HepG2 (cell line): ENCODE measurements around the gene TCAF1. TPM values are rescaled to one million over a fixed set of nuclear protein-coding genes. Genes with fewer than 3 reads are reported as not detected.

Experiments
- ARID4A ChIP-seq: sonication (generic); formaldehyde crosslinking; IDR thresholded peaks from 2 replicates; pipeline ENCODE4 v1.5.0; 2020; ENCODE audit warnings: mild to moderate bottlenecking, missing genetic modification reagents, borderline replicate concordance
- ELF3 ChIP-seq: IDR thresholded peaks from 2 replicates; pipeline ENCODE4 v1.6.1; 2016; ENCODE audit warnings: missing genetic modification reagents, missing compliant biosample characterization
- GTF3A ChIP-seq: sonication (generic); formaldehyde crosslinking; conservative IDR thresholded peaks from 2 replicates; pipeline ENCODE4 v1.4.0; 2020; ENCODE audit warnings: mild to moderate bottlenecking, missing genetic modification reagents
- HBP1 ChIP-seq: IDR thresholded peaks from 2 replicates; pipeline ENCODE4 v1.6.1; 2016; ENCODE audit warnings: low read depth, control low read depth
- HNRNPUL1 ChIP-seq: fragments of 200-400 bp; formaldehyde crosslinking; IDR thresholded peaks from 2 replicates; pipeline ENCODE4 v1.6.1; 2017; ENCODE audit warnings: low read depth, mild to moderate bottlenecking, low read length, moderate library complexity
- NR3C1 ChIP-seq: sonication (generic); formaldehyde crosslinking; IDR thresholded peaks from 2 replicates; pipeline ENCODE4 v1.4.0; 2020; ENCODE audit warnings: missing genetic modification reagents
- REST ChIP-seq, 2 experiments: IDR thresholded peaks; 2 replicates each; pipeline ENCODE4 v1.6.1; 2011 to 2012; ENCODE audit warnings: low read length in 2 of 2, borderline replicate concordance in 1 of 2, low read depth in 1 of 2, mild to moderate bottlenecking in 1 of 2, moderate library complexity in 1 of 2
- SPEN ChIP-seq: sonication (generic); formaldehyde crosslinking; IDR thresholded peaks from 2 replicates; pipeline ENCODE4 v1.5.1; 2020; ENCODE audit warnings: low read depth, mild to moderate bottlenecking, missing genetic modification reagents
- THAP7 ChIP-seq: sonication (generic); formaldehyde crosslinking; IDR thresholded peaks from 2 replicates; pipeline ENCODE4 v1.8.1; 2023; ENCODE audit warnings: mild to moderate bottlenecking, missing genetic modification reagents
- ZBED4 ChIP-seq: sonication (generic); formaldehyde crosslinking; IDR thresholded peaks from 2 replicates; pipeline ENCODE4 v1.4.0; 2020; ENCODE audit warnings: missing genetic modification reagents, borderline replicate concordance
- ZFP1 ChIP-seq: IDR thresholded peaks from 2 replicates; pipeline ENCODE4 v1.6.1; 2016
- ZNF230 ChIP-seq: sonication (generic); formaldehyde crosslinking; IDR thresholded peaks from 2 replicates; pipeline ENCODE4 v1.4.0; 2020; ENCODE audit warnings: mild to moderate bottlenecking, missing genetic modification reagents
- ZNF564 ChIP-seq: sonication (generic); formaldehyde crosslinking; IDR thresholded peaks from 2 replicates; pipeline ENCODE4 v1.8.1; 2023; ENCODE audit warnings: mild to moderate bottlenecking, missing genetic modification reagents
- ZNF747 ChIP-seq: sonication (generic); formaldehyde crosslinking; IDR thresholded peaks from 2 replicates; pipeline ENCODE4 v1.8.1; 2023; ENCODE audit warnings: missing genetic modification reagents, mild to moderate bottlenecking, borderline replicate concordance
- ZNF790 ChIP-seq: sonication (generic); formaldehyde crosslinking; IDR thresholded peaks from 2 replicates; pipeline ENCODE4 v1.8.0; 2022; ENCODE audit warnings: missing genetic modification reagents, mild to moderate bottlenecking, borderline replicate concordance
- ZSCAN25 ChIP-seq: sonication (generic); formaldehyde crosslinking; IDR thresholded peaks from 2 replicates; pipeline ENCODE4 v1.8.0; 2022; ENCODE audit warnings: mild to moderate bottlenecking, missing genetic modification reagents
- polyA plus RNA-seq, 8 experiments: library from polyadenylated mRNA; depleted of rRNA in 3 of 8; stranded (reverse) in 7 of 8; unstranded in 1 of 8; fragments of >200 nt; fragmentation: Illumina TruSeq in 4 of 8; extraction: Trizol in 4 of 8; gene quantifications; 2 replicates each; pipeline versions ENCODE4 v1.2.1 to v1.2.3, GENCODE V29; 2011 to 2016; ENCODE audit warnings: low read depth in 4 of 8, missing spikeins in 1 of 8, mixed read lengths in 1 of 8; ENCODE audit not compliant: insufficient read depth in 1 of 8
- total RNA-seq, 5 experiments: library from RNA; depleted of rRNA; stranded (reverse); fragments of >200 nt; fragmentation: Illumina TruSeq; extraction: Trizol; gene quantifications; 2 replicates each; pipeline ENCODE4 v1.2.3, GENCODE V29; 2016; ENCODE audit warnings: low read depth in 1 of 5

TCAF1 gene
- total and polyA plus RNA-seq, 2 of the 13 experiments (the other 11 are each of a cell fraction or from before 2014, with no cell fraction given), result 36.2 to 101 TPM

- peak in 1 of 2 experiments; percentile 66; a peak in 1 of 4 replicates for TF ChIP-seq REST (IDR thresholded peaks at IDR 0.05; ENCODE audit: borderline replicate concordance in 1 of 2, low read depth in 1 of 2, low read length in 2 of 2)
- peak; percentile 89 for TF ChIP-seq ZBED4
- no peak for TF ChIP-seq HBP1 (CRISPR knock-in tag)
- 0 out of 2 replicates have a peak, but pooled peaks have one; percentile 26 for TF ChIP-seq ZNF230 (CRISPR knock-in tag)
- TF ChIP-seq ZFP1 (CRISPR knock-in tag), result peak; percentile 83; the same call in 1 of the 2 replicates
- no peak for TF ChIP-seq ZNF790 (CRISPR knock-in tag)
- TF ChIP-seq ELF3, result peak; percentile 88
- TF ChIP-seq ARID4A, result peak; percentile 44; the same call in 1 of the 2 replicates
- no peak for TF ChIP-seq HNRNPUL1
- TF ChIP-seq GTF3A (CRISPR knock-in tag), result no peak
- 0 out of 2 replicates have a peak, but pooled peaks have one; percentile 47 for TF ChIP-seq ZSCAN25 (CRISPR knock-in tag)
- no peak for TF ChIP-seq THAP7 (CRISPR knock-in tag)
- no peak for TF ChIP-seq NR3C1 (CRISPR knock-in tag)
- TF ChIP-seq ZNF564 (CRISPR knock-in tag), result peak; percentile 75; the same call in 1 of the 2 replicates
- TF ChIP-seq ZNF747 (CRISPR knock-in tag), result no peak
- TF ChIP-seq SPEN (CRISPR knock-in tag), result no peak
Measured at GRCh38 chr7:143906895-143907294, 4.9 kb upstream of the TCAF1 start (continued).
